Urothelium cell line (cell line): Measurements from ENCODE around the gene MSH3.
A peak's percentile ranks its signal among the peaks of the same experiment; 100 is the strongest.

Source experiments
- DNase-seq: peaks from one replicate; pipeline ENCODE4 v3.0.0; 2011; ENCODE audit warnings: low spot score, mixed read lengths
- FAIRE-seq: peaks from 2 replicates; lab custom pipeline; 2011; peaks lifted over from hg19 to GRCh38; lab: Jason Lieb, UNC

Gene MSH3

DNA sequence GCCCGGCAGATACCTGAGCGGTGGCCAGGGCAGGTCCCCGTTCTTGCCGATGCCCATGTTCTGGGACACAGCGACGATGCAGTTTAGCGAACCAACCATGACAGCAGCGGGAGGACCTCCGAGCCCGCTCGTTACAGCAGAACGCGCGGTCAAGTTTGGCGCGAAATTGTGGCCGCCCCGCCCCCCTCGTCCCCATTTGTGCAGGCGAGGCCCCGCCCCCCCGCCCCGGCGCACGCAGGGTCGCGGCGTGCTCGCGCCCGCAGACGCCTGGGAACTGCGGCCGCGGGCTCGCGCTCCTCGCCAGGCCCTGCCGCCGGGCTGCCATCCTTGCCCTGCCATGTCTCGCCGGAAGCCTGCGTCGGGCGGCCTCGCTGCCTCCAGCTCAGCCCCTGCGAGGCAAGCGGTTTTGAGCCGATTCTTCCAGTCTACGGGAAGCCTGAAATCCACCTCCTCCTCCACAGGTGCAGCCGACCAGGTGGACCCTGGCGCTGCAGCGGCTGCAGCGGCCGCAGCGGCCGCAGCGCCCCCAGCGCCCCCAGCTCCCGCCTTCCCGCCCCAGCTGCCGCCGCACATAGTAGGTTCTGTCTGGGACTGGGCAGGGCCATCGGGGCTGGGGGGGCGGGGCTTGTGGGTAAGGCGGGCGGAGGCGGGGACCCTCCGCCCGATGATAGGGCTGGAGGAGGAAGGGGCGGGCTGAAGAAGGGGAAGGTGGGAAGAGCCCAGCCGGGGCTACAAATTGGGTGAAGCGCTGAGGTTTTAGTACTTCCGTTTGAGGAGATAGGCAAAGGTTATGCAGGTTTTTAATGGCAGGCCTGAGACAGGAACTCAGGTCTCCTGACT lies at the start of gene MSH3, which contains the start of gene DHFR:
Gene MSH3 (plus strand): TSS at position 262 of the 840 bp plus-strand sequence. CDS start 76 bp downstream, at position 338.
Gene DHFR (minus strand): TSS at position 593 of the 840 bp plus-strand sequence. CDS start 494 bp downstream, at position 99.
- FAIRE-seq: peak; percentile 27
- DNase-seq: peak; percentile 95

DNA sequence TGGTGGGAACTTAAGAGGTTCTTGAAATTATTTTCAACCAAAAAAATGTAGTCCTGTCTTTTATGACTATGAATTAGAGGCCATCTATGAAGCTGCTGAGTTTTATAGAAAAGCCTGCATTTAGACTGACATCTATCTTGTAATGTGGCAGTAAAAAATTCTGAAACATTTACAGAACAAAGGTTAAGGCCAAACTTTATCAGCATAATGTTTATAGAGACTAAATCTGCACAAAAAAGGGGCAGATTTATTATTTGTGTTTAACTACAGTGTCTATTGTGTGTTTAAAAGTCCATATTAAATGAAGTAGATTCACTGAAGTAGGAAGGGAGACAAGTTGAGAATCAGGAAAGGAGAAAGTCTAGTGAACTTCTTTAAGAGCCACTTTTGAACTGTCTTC lies 47.1 kb upstream of the MSH3 start:
- no peak for DNase-seq
- FAIRE-seq: no peak

DNA sequence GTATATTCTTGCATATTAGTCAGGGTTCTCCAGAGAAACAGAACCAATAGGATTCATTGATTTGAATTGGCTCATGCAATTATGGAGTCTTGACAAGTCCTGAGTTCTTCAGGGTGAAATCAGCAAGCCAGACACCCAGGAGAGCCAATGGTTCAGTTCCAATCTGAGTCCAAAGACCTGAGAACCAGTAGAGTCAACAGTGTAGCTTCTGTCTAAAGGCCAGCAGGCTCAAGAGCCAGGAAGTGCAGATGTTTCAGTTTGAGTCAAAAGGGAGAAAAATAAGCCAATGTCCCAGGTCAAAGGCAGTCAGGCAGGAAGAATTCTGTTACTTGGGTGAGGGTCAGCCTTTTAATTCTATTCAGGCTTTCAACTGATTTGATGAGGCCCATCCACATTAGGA lies 46.6 kb upstream of the MSH3 start:
- DNase-seq (no peak), FAIRE-seq (no peak)

DNA sequence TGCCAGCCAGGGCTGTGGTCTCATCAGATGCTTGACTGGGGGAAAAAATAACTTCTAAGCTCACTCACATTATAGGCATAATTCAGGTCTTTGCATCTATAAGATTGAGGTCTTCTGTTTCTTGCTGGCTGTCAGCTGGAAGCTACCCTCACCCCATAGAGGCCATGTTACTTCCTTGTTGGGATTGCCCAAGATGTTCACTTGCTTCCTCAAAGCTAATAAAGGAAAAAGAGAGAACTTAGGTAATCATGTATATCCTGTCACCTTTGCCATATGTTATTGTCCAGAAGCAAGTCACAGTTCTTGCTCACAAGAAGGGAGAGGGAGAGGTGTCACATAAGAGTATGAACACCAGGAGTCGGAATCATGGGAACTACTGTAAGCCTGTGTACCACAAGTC lies 45.7 kb upstream of the MSH3 start:
- DNase-seq (no peak), FAIRE-seq (no peak)

DNA sequence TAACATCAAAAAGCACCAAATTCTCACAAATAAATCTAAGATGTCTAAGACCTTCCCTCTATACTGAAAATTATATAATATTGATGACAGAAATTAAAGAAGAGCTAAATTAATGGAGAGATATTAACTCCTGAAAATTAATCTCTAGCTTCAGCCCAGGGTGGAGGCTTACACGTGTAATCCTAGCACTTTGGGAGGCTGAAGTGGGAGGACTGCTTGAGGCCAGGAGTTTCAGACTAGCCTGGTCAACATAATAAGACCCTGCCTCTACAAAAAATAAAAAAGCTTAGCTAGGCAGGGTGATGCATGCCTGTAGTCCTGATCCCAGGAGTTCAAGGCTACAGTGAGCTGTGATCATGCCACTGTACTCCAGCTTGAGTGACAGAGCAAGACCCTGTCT lies 44.8 kb upstream of the MSH3 start:
- no peak for DNase-seq
- no peak for FAIRE-seq

DNA sequence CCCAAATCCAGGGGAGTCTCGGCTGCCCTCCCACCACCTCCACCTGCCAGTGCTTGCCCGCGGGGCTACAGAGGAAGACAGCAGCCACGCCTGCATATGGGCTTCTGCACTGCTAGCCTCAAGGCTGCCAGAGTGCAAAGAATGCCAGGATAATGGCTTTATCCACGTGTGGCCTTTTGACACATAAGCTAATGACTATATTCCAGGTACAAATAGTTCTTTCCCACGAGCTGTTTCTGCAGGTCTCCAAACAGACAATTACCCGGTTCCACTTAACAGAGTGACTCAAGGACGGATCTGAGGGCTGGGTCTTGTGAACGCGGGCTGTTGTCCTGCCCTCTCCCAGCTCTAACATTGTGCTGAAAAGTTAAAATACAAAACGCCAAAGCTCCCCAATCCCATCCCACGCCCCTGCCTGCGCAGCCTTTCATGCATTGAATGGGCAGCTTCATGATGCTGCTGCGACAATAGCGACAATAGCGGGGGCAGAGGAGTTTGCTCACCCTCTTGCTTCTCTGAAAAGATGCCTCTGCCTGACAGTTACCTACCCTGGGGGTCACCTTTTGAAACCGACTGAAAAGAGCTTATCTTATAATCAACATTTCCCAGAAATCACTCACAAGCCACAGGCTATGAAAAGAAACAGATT lies 39.1 kb upstream of the MSH3 start:
- FAIRE-seq (no peak), DNase-seq (no peak)

DNA sequence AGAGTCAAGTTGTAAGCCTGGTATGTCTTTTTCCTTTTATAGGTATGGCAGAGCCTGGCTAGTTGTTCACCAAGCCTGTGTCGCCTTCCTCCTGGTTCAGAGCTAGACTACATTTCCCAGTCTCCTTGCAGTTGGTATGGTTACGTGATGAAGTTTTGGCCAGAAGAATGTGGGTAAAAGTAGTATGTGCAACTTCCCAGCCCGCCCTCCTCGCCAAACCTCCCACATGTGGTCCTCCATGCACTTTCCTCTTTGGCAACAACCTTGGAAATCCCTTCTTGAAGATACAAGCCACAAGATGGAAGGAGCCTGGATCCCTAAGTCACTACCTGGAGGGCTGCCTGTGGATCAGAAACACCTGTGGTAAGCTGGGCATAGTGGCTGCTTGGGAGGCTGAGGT lies 36.0 kb upstream of the MSH3 start:
- DNase-seq: no peak
- FAIRE-seq: no peak

DNA sequence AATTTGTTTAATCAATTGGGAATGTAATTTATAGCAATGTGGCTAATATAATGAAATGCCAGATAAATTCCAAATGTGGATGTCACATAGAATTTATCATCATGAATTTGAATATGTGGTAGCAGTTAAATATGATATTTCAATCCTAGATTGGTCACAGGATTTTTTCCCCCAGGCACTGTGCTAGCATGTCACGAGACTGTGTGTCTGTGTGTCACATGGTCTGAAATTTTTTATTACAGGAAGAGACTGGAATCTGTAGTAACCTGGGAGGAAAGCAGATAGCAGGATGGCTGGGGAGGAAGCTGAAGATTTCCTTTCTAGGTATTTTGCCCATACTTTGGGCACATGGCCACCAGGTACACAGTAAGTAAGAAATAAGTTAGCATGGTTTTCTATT lies 35.4 kb upstream of the MSH3 start:
- no peak for FAIRE-seq

DNA sequence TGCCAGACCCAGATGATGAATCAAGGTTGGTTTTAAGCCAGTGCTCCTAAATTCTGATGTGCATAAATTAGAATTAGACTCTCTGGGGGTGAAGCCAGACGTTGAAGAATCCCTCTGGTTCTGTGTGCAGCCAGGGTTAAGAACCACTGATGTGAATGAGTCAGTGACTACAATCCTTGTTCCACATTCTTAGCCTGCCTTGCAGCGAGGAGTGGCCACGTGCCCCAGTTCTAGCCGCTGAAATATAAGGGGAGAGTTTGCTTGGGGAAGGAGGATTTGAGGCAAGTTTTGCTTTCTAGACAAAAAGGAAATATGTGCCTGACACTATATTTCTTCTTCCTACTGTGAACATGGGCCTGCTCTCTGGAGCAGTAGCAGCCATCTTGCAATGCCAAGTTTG lies 34.2 kb upstream of the MSH3 start:
- DNase-seq (no peak), FAIRE-seq (no peak)

More for the DNA sequence above, 35.4 kb upstream of the MSH3 start:
- DNase-seq: no peak

DNA sequence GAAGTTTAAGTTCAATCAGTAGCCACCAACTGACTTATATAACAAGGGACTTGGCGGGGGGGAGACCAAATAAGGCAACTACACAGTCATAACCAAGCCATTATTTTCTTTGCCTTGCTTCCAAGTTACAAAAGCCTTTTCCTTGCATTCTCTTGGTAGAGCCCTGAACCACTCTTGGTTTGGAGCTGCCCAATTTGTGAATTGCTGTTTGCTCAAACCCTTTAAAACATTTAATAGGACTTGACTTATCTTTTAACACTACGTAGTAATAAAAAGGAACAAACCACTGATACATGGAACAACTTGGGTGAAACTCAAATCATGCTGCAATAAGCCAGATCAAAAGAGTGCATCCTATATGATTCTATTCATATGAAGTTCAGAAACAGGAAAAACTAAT lies 31.7 kb upstream of the MSH3 start:
- no peak for DNase-seq
- FAIRE-seq: no peak

DNA sequence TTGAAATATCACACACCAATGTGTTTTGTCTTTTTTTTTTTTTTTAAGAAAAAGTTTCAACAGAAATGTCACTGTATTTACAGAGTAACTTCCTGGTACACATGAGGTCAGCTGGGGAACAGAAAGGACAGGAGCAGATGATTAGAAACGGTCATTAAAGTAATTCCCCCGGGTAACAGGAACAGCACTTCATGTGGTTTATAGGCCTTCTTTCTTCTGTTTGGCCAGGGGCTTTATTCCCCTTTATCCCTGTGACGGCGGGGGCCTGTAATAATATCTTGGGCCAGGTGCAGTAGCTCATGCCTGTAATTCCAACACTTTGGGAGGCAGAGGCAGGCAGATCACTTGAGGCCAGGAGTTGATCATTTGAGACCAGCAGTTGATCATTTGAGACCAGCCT lies 30.5 kb upstream of the MSH3 start:
- DNase-seq: no peak
- no peak for FAIRE-seq

DNA sequence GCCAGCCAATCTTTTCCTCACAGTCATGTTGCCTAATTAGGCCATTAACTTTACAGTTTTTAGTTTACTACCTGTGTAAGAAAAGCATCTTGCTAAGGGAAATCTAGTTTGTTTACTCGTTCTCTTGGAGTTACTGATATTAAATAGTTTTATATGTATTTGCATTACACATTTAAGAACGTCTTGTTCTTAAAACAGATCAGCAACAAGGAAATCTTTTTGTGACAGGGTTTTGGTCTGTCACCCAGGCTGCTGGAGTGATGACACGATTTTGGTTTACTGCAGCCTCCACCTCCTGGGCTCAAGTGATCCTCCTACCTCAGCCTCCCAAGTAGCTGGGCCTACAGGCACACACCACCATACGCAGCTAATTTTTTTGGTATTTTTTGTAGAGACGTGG lies 29.2 kb upstream of the MSH3 start:
- FAIRE-seq (no peak), DNase-seq (no peak)

DNA sequence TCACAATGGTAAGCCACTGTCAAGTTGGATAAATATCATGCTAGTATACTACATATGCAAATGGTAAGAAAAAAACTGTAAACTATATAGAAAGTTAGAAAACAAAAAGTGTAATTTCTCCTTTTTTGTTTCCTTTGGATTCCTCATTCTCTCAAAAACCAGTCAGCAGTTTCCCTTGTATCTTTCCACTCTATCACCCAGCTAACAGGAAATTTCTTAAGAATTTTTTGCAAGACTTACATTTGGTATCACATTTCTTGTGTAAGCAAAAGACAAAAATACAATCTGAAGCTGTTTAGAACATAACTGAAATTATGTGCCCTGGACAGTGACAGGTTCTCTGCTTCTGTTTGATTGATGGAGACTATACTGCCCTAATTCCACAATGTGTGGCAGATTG lies 25.2 kb upstream of the MSH3 start:
- no peak for DNase-seq

DNA sequence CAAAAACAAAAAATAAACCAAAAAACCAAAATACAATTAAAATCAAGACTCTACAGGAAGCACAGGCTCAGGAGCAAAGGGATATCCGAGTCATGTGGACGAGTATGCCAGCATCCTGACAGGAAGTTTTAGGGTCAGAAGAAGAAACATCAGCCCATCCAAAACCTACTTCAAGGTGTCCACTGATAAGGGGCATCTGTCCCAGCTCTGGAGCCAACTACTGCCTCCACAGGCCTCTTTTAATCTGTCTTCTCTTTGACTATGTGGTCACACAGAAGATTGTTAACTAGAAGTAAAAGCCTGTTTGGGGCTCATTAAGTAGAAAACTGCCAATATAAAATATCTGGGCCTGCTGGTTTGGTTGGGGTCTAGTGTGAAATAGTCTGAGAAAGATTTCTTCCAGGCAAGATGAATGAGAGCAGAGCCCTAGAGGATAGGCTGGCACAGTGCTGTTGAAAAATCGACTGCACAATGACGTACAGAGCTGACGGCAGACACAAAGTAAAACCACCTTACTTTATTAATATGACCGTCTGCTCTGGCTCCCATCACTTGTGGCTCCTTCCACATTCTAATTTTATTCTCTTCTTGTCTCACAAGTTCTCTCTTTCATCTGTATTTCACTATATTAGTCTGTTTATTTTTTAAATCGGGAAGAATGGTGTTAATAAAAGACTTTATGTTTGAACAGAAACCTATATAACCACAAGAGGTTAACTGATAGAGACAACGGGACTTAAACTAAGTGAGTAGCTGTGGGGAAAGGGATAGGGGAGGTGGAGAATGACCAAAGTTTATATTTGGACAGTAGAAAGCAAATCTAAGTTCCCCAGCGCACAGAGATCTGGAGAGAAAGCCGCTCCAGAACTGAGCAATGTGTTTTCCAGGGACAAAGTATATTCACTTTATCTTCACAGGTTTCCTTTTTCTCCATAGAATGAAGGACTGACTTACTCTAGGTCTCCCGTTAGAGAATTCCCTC lies 22.9 kb upstream of the MSH3 start:
- FAIRE-seq (no peak), DNase-seq (no peak)

More for the DNA sequence above, 25.2 kb upstream of the MSH3 start:
- no peak for FAIRE-seq

DNA sequence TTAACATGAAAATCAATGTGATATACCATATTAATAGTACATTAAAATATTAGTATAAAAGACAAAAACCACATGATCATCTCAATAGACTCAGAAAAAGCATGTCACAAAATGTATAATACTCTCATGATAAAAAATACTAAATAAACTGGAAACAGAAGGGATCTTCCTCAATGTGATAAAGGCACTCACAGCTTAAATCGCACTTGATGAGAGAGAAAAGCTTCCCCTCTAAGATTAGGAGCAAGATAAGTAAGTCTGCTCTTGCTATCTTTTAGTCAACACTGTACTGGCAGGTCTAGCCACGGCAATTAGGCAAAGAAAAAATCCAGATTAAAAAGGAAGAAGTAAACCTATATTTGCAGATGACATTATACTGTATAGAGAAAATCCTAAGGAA lies 21.8 kb upstream of the MSH3 start:
- DNase-seq: no peak
- FAIRE-seq: no peak

DNA sequence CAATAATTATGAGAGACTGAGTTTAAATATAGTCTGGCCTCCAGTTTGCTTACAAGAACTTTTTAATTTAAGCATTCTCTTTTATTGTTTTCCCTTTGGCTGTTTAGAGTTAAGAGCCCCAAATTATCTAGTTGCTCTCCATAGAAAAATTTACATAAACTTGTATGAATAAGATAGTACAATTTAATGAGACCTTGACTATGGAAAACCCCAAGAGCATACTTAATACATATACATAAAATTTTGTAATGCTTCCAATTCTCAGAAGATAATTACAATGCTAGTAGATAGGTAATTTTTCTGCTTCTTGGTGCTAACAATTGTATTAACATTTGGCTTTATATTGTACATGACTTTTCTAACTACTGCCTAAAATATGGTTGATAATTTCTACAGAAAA lies 20.3 kb upstream of the MSH3 start:
- DNase-seq (no peak), FAIRE-seq (no peak)

DNA sequence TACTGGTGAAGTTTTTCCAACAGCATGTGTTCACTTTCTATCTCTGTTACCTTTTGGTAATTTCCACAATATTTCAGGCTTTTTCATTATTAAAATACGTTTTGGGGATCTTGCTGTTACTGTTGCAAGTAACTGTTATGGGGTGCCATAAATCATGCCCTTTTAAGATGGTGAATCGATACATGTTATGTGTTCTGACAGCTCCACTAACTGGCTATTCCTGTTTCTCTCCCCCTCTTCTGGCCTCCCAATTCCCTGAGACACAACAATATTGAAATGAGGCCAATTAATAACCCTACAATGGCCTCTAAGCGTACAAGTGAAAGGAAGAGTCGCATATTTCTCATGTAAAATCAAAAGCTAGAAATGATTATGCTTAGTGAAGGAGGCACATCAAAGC lies 13.1 kb upstream of the MSH3 start:
- FAIRE-seq (no peak), DNase-seq (no peak)

DNA sequence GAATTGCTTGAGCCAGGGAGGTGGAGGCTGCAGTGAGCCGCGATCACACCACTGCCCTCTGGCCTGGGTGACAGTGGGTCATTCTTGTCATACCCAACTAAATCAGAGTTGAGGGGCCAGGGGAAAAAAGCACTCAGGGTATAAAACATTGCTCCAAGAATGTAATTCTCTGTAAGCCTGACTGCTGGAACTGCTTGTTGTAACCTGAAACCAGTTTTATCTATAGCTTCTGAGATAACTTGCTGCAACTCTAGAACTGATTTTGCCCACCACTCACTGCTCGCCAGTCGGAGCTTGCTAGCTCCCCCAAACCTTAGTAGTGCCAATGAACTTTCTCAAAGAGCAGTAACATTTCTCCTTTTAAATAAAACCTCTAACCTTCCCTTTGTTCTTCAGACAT lies 9.6 kb upstream of the MSH3 start:
- FAIRE-seq (no peak), DNase-seq (no peak)

DNA sequence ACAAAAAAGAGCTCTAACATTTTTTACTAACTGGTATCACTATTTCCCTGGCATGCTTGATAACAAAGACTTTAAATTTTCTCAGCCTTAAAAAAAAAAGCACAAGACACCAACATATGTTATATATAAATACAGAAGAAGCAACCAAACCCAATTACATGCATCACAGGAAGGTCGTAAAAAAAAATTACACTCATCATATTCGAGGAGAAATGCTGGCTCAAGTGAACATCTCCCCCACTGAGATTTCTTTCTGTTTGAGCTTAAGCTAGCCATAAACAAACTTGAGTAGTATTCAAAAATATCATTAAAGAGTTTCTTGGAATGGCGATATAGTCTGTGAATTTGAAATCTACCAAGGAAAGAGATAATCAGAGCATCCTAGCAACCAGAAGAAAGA lies 7.5 kb upstream of the MSH3 start:
- no peak for FAIRE-seq
- no peak for DNase-seq

DNA sequence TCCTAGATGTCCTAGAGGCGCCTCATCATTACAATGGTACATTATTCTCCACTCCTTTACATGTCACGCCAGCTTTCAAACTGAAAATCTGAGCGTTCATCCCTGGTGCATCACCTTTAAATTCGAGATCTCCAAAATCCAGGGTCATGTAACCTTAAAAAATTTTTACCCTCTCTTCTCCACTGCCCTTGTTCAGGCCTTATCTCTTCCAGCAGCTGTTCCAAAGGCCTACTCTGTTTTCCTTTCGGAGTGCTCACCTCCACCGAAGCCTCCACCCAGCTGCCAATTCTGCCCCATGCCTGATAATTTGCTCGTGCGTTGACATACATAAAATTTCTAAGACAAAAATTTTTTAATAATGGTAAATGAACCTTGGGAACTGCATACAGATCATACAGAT lies 950 bp upstream of the MSH3 start:
- DNase-seq (no peak), FAIRE-seq (no peak)

DNA sequence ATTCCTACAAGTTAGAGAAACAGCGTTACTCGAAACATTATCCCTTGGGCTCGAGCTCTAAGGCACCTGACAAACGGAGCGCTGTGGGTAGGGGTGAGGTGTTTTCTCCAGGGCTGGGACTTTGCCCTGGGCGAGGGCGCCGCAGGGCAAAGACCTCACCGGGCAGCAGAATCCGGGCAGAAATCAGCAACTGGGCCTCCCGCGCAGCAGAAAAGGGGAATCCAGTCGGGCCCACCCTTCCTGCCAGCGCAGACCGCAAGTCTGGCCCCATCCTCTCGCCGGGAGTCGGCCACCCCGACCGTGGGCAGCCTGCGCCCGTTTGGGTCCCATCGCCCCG lies 430 bp upstream of the MSH3 start:
- peak; percentile 40 for DNase-seq
- no peak for FAIRE-seq
